ES-I3 (cell line): ENCODE results near the gene CYP1B1.

ENCODE experiments used
- H3K36me3 ChIP-seq: 2 replicates; pipeline ENCODE4 v1.6.1; 2013; ENCODE audit warnings: mild to moderate bottlenecking, low read length, control low read depth, moderate library complexity; ENCODE audit not compliant: insufficient read depth
- H3K4me1 ChIP-seq: 2 replicates; pipeline ENCODE4 v1.6.1; 2013; ENCODE audit warnings: mild to moderate bottlenecking, control low read depth, low read length; ENCODE audit not compliant: insufficient read depth
- H3K9ac ChIP-seq: 2 replicates; pipeline ENCODE4 v1.6.1; 2013; ENCODE audit warnings: low read depth, mild to moderate bottlenecking, low read length, moderate library complexity
- H3K9me3 ChIP-seq: 2 replicates; pipeline ENCODE4 v1.6.1; 2013; ENCODE audit warnings: mild to moderate bottlenecking, low read length, moderate library complexity; ENCODE audit not compliant: control insufficient read depth, insufficient read depth

Gene CYP1B1

GRCh38 chr2:38074058-38074763, 1.7 kb downstream of the CYP1B1 start:
- H3K9ac ChIP-seq = peak overlapping the region; percentile 62
- H3K4me1 ChIP-seq = peaks cover 12% of the 10 kb centered on the region
- no peaks in the 10 kb centered on the region for H3K9me3 ChIP-seq
- H3K36me3 ChIP-seq = no peaks in the 10 kb centered on the region

- peak overlapping the region; percentile 62 for H3K9ac ChIP-seq
- H3K4me1 ChIP-seq = peaks cover 6% of the 10 kb centered on the region
- no peaks in the 10 kb centered on the region for H3K36me3 ChIP-seq
- no peaks in the 10 kb centered on the region for H3K9me3 ChIP-seq
Measured at GRCh38 chr2:38073211-38074057, 2.5 kb downstream of the CYP1B1 start.

GRCh38 chr2:38070438-38070837, 5.5 kb downstream of the CYP1B1 start:
- H3K9ac ChIP-seq = no peak overlapping the region
- no peaks in the 10 kb centered on the region for H3K9me3 ChIP-seq
- H3K4me1 ChIP-seq = peaks cover 8% of the 10 kb centered on the region

GRCh38 chr2:38068234-38068633, 7.7 kb downstream of the CYP1B1 start:
- Histone ChIP-seq H3K9ac (no peak overlapping the region), H3K4me1 (peaks cover 9% of the 10 kb centered on the region), H3K9me3 (no peaks in the 10 kb centered on the region)

More at GRCh38 chr2:38070438-38070837, 5.5 kb downstream of the CYP1B1 start:
- no peaks in the 10 kb centered on the region for H3K36me3 ChIP-seq

GRCh38 chr2:38066421-38067115, 9.4 kb downstream of the CYP1B1 start:
- peaks cover 3% of the 10 kb centered on the region; the same call in 1 of the 2 replicates for H3K4me1 ChIP-seq
- no peaks in the 10 kb centered on the region for H3K36me3 ChIP-seq
- H3K9me3 ChIP-seq = no peaks in the 10 kb centered on the region
- no peak overlapping the region for H3K9ac ChIP-seq

More at GRCh38 chr2:38068234-38068633, 7.7 kb downstream of the CYP1B1 start:
- no peaks in the 10 kb centered on the region for H3K36me3 ChIP-seq

GRCh38 chr2:38065502-38066135, 10.3 kb downstream of the CYP1B1 start:
- Histone ChIP-seq H3K36me3 (no peaks in the 10 kb centered on the region), H3K4me1 (peaks cover 3% of the 10 kb centered on the region; the same call in 1 of the 2 replicates), H3K9me3 (no peaks in the 10 kb centered on the region), H3K9ac (no peak overlapping the region)

GRCh38 chr2:38064801-38065501, 11.0 kb downstream of the CYP1B1 start:
- Histone ChIP-seq H3K36me3 (no peaks in the 10 kb centered on the region), H3K9ac (no peak overlapping the region), H3K4me1 (peaks cover 3% of the 10 kb centered on the region; the same call in 1 of the 2 replicates)

GRCh38 chr2:38060236-38061018, 15.5 kb downstream of the CYP1B1 start:
- Histone ChIP-seq H3K9me3 (no peaks in the 10 kb centered on the region), H3K36me3 (no peaks in the 10 kb centered on the region), H3K9ac (no peak overlapping the region), H3K4me1 (peaks cover 1% of the 10 kb centered on the region; the same call in 1 of the 2 replicates)

More at GRCh38 chr2:38064801-38065501, 11.0 kb downstream of the CYP1B1 start:
- H3K9me3 ChIP-seq = no peaks in the 10 kb centered on the region

GRCh38 chr2:38057651-38058410, 18.1 kb downstream of the CYP1B1 start:
- H3K9ac ChIP-seq = no peak overlapping the region
- H3K9me3 ChIP-seq = no peaks in the 10 kb centered on the region
- H3K36me3 ChIP-seq = no peaks in the 10 kb centered on the region
- H3K4me1 ChIP-seq = no peaks in the 10 kb centered on the region

GRCh38 chr2:38056216-38056615, 19.7 kb downstream of the CYP1B1 start:
- Histone ChIP-seq H3K36me3 (no peaks in the 10 kb centered on the region), H3K9ac (no peak overlapping the region), H3K4me1 (no peaks in the 10 kb centered on the region), H3K9me3 (no peaks in the 10 kb centered on the region)

- Histone ChIP-seq H3K9me3 (no peaks in the 10 kb centered on the region), H3K36me3 (no peaks in the 10 kb centered on the region), H3K9ac (no peak overlapping the region), H3K4me1 (peaks cover 7% of the 10 kb centered on the region; the same call in 1 of the 2 replicates)
Measured at GRCh38 chr2:38045811-38046210, 30.1 kb downstream of the CYP1B1 start.

- Histone ChIP-seq H3K9me3 (no peaks in the 10 kb centered on the region), H3K36me3 (no peaks in the 10 kb centered on the region), H3K4me1 (peaks cover 1% of the 10 kb centered on the region; the same call in 1 of the 2 replicates), H3K9ac (no peak overlapping the region)
Measured at GRCh38 chr2:38039121-38039910, 36.6 kb downstream of the CYP1B1 start.
